PC-3 (cell line): ENCODE data around the gene SLC25A23. TPM values are rescaled to one million over a fixed set of nuclear protein-coding genes. Genes with fewer than 3 reads are reported as not detected.

ENCODE experiments used
- ATAC-seq: fragments of 200-7000 bp; cut with Tn5 transposase; 2 replicates; pipeline ENCODE4 v1.9.1; 2020; ENCODE audit warnings: mild to moderate bottlenecking, moderate library complexity
- BruUV-seq: library from RNA; stranded (reverse); fragments of 400-500 nt; replicated peaks from 2 replicates; lab custom pipeline; 2021; lab: Mats Ljungman, UMichigan
- CTCF ChIA-PET: fragments of 300-600 bp; sonication (Branson Sonifier 250); formaldehyde crosslinking; loops from one replicate; lab custom pipeline; 2022; ENCODE audit warnings: antibody characterized with exemption; lab: Charles Lee
- POLR2A ChIA-PET: fragments of 300-600 bp; sonication (Branson Sonifier 250); formaldehyde crosslinking; loops from one replicate; lab custom pipeline; 2022; ENCODE audit warnings: antibody characterized with exemption; ENCODE audit not compliant: unreplicated experiment; lab: Charles Lee
- DNase-seq: peaks from one replicate; pipeline ENCODE4 v3.0.0-alpha.2; 2015
- H2AFZ ChIP-seq: fragments of 300-600 bp; sonication (generic); 2 replicates; pipeline ENCODE4 v1.6.0; 2016; ENCODE audit warnings: antibody characterized with exemption, low read length
- H3F3A ChIP-seq: fragments of 300-600 bp; sonication (generic); one replicate; pipeline ENCODE4 v1.6.0; 2017; ENCODE audit warnings: antibody characterized with exemption, low read length, control low read depth, mild to moderate bottlenecking; ENCODE audit not compliant: unreplicated experiment
- H3K27ac ChIP-seq: fragments of 300-600 bp; sonication (generic); 2 replicates; pipeline ENCODE4 v1.5.1; 2016; ENCODE audit warnings: mild to moderate bottlenecking, low read length
- H3K27me3 ChIP-seq: fragments of 300-600 bp; sonication (generic); 2 replicates; pipeline ENCODE4 v1.6.1; 2016; ENCODE audit warnings: low read length, mixed read lengths
- H3K36me3 ChIP-seq: fragments of 300-600 bp; sonication (generic); 2 replicates; pipeline ENCODE4 v1.6.1; 2016; ENCODE audit warnings: low read depth, mixed run types, low read length, mixed read lengths
- H3K4me1 ChIP-seq: fragments of 300-600 bp; sonication (generic); 2 replicates; pipeline ENCODE4 v1.5.1; 2016; ENCODE audit warnings: low read length; ENCODE audit not compliant: insufficient read depth
- H3K4me2 ChIP-seq: fragments of 300-600 bp; sonication (generic); 2 replicates; pipeline ENCODE4 v1.6.0; 2016; ENCODE audit warnings: low read length
- H3K4me3 ChIP-seq: fragments of 300-600 bp; sonication (generic); 2 replicates; pipeline ENCODE4 v1.5.1; 2016; ENCODE audit warnings: mild to moderate bottlenecking, low read length, mixed read lengths
- H3K79me2 ChIP-seq: fragments of 300-600 bp; sonication (generic); 2 replicates; pipeline ENCODE4 v1.6.1; 2017; ENCODE audit warnings: low read length, mixed read lengths
- H3K9ac ChIP-seq: fragments of 300-600 bp; sonication (generic); 2 replicates; pipeline ENCODE4 v1.6.0; 2016; ENCODE audit warnings: mild to moderate bottlenecking, low read length
- H3K9me2 ChIP-seq: fragments of 300-600 bp; sonication (generic); replicated peaks from 2 replicates; pipeline ENCODE4 v1.6.1; 2016; ENCODE audit warnings: mixed run types, low read length, mixed read lengths
- H3K9me3 ChIP-seq: fragments of 300-600 bp; sonication (generic); 2 replicates; pipeline ENCODE4 v1.6.1; 2016; ENCODE audit warnings: low read length, mixed read lengths
- H4K20me1 ChIP-seq: fragments of 300-600 bp; sonication (generic); 2 replicates; pipeline ENCODE4 v1.6.1; 2016; ENCODE audit warnings: low read length, mixed read lengths
- CTCF ChIP-seq: fragments of 300-600 bp; sonication (generic); conservative IDR thresholded peaks from 2 replicates; pipeline ENCODE4 v1.5.1; 2017; ENCODE audit warnings: antibody characterized with exemption, low read depth, mild to moderate bottlenecking, low read length
- EZH2 ChIP-seq: fragments of 300-600 bp; sonication (generic); IDR thresholded peaks from one replicate; pipeline ENCODE4 v1.6.1; 2017; ENCODE audit warnings: antibody characterized with exemption, mild to moderate bottlenecking, low read length; ENCODE audit not compliant: unreplicated experiment
- EZH2phosphoT487 ChIP-seq: fragments of 300-600 bp; sonication (generic); IDR thresholded peaks from 2 replicates; pipeline ENCODE4 v1.6.1; 2018; ENCODE audit warnings: mild to moderate bottlenecking, antibody characterized with exemption, low read length, borderline replicate concordance
- intact Hi-C: fragments of 100-400 bp; cut with micrococcal nuclease; formaldehyde crosslinking; loops from 2 replicates; pipeline ENCODE4 v1.9.0; 2023
- total RNA-seq: library from RNA; depleted of rRNA; stranded (reverse); fragments of >200 nt; gene quantifications from 2 replicates; pipeline ENCODE4 v1.2.3, GENCODE V29; 2014

Gene SLC25A23
- total RNA-seq, 1 experiment from 2014 or later: 61.4 TPM

GRCh38 chr19:6464070-6464873, 4.7 kb upstream of the SLC25A23 start, which contains the start of gene CRB3:
CRB3 (plus strand) TSS chr19:6464271; CDS start chr19:6464702, 431 bp downstream.
- H3K79me2 ChIP-seq: peaks cover 14% of the 10 kb centered on the region
- no peaks in the 10 kb centered on the region for H4K20me1 ChIP-seq
- H3K27ac ChIP-seq: no peak within 1 kb of the TSS
- intact Hi-C loops: loop anchor here (5.0 kb wide), 1 partner anchor 148 kb away; no protein-coding TSS in a partner anchor
- no peaks in the 10 kb centered on the region for H3K27me3 ChIP-seq
- peak; percentile 93 for DNase-seq
- H3K4me2 ChIP-seq: peak within 1 kb of the TSS; percentile 98
- TSS peak; percentile 19 for BruUV-seq
- peak within 1 kb of the TSS; percentile 71 for H3K9ac ChIP-seq
- TF ChIP-seq EZH2 (no peak), CTCF (no peak), EZH2phosphoT487 (no peak)
- H3K9me2 ChIP-seq: no peaks in the 10 kb centered on the region
- ChIA-PET POLR2A (no interaction called here), CTCF (no interaction called here)
- H3K9me3 ChIP-seq: no peaks in the 10 kb centered on the region
- peaks cover 9% of the 10 kb centered on the region; the same call in 1 of the 2 replicates for H3K4me1 ChIP-seq
- no peaks in the 10 kb centered on the region for H3F3A ChIP-seq
- peak; percentile 4; the same call in 1 of the 2 replicates for ATAC-seq
- peak within 1 kb of the TSS; percentile 97 for H2AFZ ChIP-seq
- H3K36me3 ChIP-seq: peaks cover 5% of the 10 kb centered on the region; the same call in 1 of the 2 replicates
- peak within 1 kb of the TSS; percentile 96 for H3K4me3 ChIP-seq

GRCh38 chr19:6460099-6460884, 700 bp upstream of the SLC25A23 start:
- Histone ChIP-seq H3K4me2 (peak overlapping the region; percentile 97), H3K27ac (peak overlapping the region; percentile 8; the same call in 1 of the 2 replicates), H3K27me3 (no peaks in the 10 kb centered on the region), H2AFZ (peak overlapping the region; percentile 75), H3K79me2 (peaks cover 10% of the 10 kb centered on the region), H3K9me2 (no peaks in the 10 kb centered on the region), H3F3A (no peaks in the 10 kb centered on the region), H4K20me1 (no peaks in the 10 kb centered on the region), H3K9ac (no peak overlapping the region), H3K36me3 (peaks cover 9% of the 10 kb centered on the region), H3K9me3 (no peaks in the 10 kb centered on the region), H3K4me1 (peaks cover 14% of the 10 kb centered on the region), H3K4me3 (peak overlapping the region; percentile 68)
- ChIA-PET POLR2A (no interaction called here), CTCF (no interaction called here)
- TF ChIP-seq CTCF: peak; percentile 71
- TF ChIP-seq EZH2: no peak
- TF ChIP-seq EZH2phosphoT487: no peak
- BruUV-seq: TSS peak; percentile 18
- peak; percentile 73 for ATAC-seq
- peak; percentile 99 for DNase-seq
- intact Hi-C loops: loop anchor here (1.0 to 5.0 kb wide), 5 partner anchors 35 to 173 kb away; partner anchors contain the start of gene ALKBH7
